Mucosa of stomach (tissue), 1 donor: Measurements from ENCODE around the gene LNP1.

Source experiments
- H3K27me3 ChIP-seq: one replicate; pipeline ENCODE4 v1.7.0; 2013; ENCODE audit warnings: mild to moderate bottlenecking, low read length; ENCODE audit not compliant: control insufficient read depth, insufficient read depth
- H3K36me3 ChIP-seq: one replicate; pipeline ENCODE4 v1.7.0; 2013; ENCODE audit warnings: low read length; ENCODE audit not compliant: control insufficient read depth, insufficient read depth
- H3K4me1 ChIP-seq: one replicate; pipeline ENCODE4 v1.7.0; 2013; ENCODE audit warnings: mild to moderate bottlenecking, low read length; ENCODE audit not compliant: control insufficient read depth, insufficient read depth
- H3K4me3 ChIP-seq: one replicate; pipeline ENCODE4 v1.7.0; 2013; ENCODE audit warnings: low read length
- H3K9ac ChIP-seq: one replicate; pipeline ENCODE4 v1.7.0; 2013; ENCODE audit warnings: mild to moderate bottlenecking, low read length, moderate library complexity
- H3K9me3 ChIP-seq: one replicate; pipeline ENCODE4 v1.7.0; 2013; ENCODE audit warnings: mild to moderate bottlenecking, low read length, moderate library complexity; ENCODE audit not compliant: control insufficient read depth
- donor health status: Pancreatic carcinoma.

Gene LNP1

GRCh38 chr3:100402256-100402655 lies 917 bp downstream of the LNP1 start:
- Histone ChIP-seq H3K4me1 (no peaks in the 10 kb centered on the region), H3K27me3 (no peaks in the 10 kb centered on the region), H3K9ac (peak overlapping the region; percentile 82), H3K4me3 (peak overlapping the region; percentile 75), H3K36me3 (no peaks in the 10 kb centered on the region), H3K9me3 (no peaks in the 10 kb centered on the region)

GRCh38 chr3:100402891-100403290 lies 1.6 kb downstream of the LNP1 start:
- H3K9ac ChIP-seq: peak overlapping the region; percentile 82
- H3K4me1 ChIP-seq: no peaks in the 10 kb centered on the region
- no peaks in the 10 kb centered on the region for H3K36me3 ChIP-seq
- H3K27me3 ChIP-seq: no peaks in the 10 kb centered on the region
- H3K9me3 ChIP-seq: no peaks in the 10 kb centered on the region
- no peak overlapping the region for H3K4me3 ChIP-seq

- no peaks in the 10 kb centered on the region for H3K27me3 ChIP-seq
- H3K36me3 ChIP-seq: no peaks in the 10 kb centered on the region
- H3K4me3 ChIP-seq: no peak overlapping the region
- H3K9ac ChIP-seq: no peak overlapping the region
- H3K9me3 ChIP-seq: no peaks in the 10 kb centered on the region
- H3K4me1 ChIP-seq: no peaks in the 10 kb centered on the region
Observed at GRCh38 chr3:100403362-100404249, 2.3 kb downstream of the LNP1 start.

- Histone ChIP-seq H3K36me3 (no peaks in the 10 kb centered on the region), H3K9me3 (no peaks in the 10 kb centered on the region), H3K27me3 (no peaks in the 10 kb centered on the region), H3K4me3 (no peak overlapping the region), H3K9ac (no peak overlapping the region), H3K4me1 (no peaks in the 10 kb centered on the region)
Observed at GRCh38 chr3:100404250-100404548, 2.9 kb downstream of the LNP1 start.

GRCh38 chr3:100407164-100407563 lies 5.8 kb downstream of the LNP1 start:
- no peaks in the 10 kb centered on the region for H3K27me3 ChIP-seq
- no peaks in the 10 kb centered on the region for H3K9me3 ChIP-seq
- H3K4me1 ChIP-seq: no peaks in the 10 kb centered on the region
- H3K4me3 ChIP-seq: no peak overlapping the region
- H3K36me3 ChIP-seq: no peaks in the 10 kb centered on the region
- H3K9ac ChIP-seq: no peak overlapping the region

- H3K27me3 ChIP-seq: no peaks in the 10 kb centered on the region
- H3K36me3 ChIP-seq: no peaks in the 10 kb centered on the region
- H3K4me1 ChIP-seq: no peaks in the 10 kb centered on the region
- H3K9ac ChIP-seq: no peak overlapping the region
- H3K4me3 ChIP-seq: no peak overlapping the region
- no peaks in the 10 kb centered on the region for H3K9me3 ChIP-seq
Observed at GRCh38 chr3:100407977-100408532, 6.7 kb downstream of the LNP1 start.

- no peaks in the 10 kb centered on the region for H3K4me1 ChIP-seq
- H3K4me3 ChIP-seq: no peak overlapping the region
- no peak overlapping the region for H3K9ac ChIP-seq
- no peaks in the 10 kb centered on the region for H3K27me3 ChIP-seq
- H3K36me3 ChIP-seq: no peaks in the 10 kb centered on the region
- no peaks in the 10 kb centered on the region for H3K9me3 ChIP-seq
Observed at GRCh38 chr3:100411091-100411982, 10.0 kb downstream of the LNP1 start.

GRCh38 chr3:100412912-100413590 lies 11.7 kb downstream of the LNP1 start:
- no peaks in the 10 kb centered on the region for H3K36me3 ChIP-seq
- H3K27me3 ChIP-seq: no peaks in the 10 kb centered on the region
- H3K9me3 ChIP-seq: no peaks in the 10 kb centered on the region
- H3K4me1 ChIP-seq: no peaks in the 10 kb centered on the region
- no peak overlapping the region for H3K4me3 ChIP-seq
- H3K9ac ChIP-seq: no peak overlapping the region

- Histone ChIP-seq H3K9me3 (no peaks in the 10 kb centered on the region), H3K4me1 (no peaks in the 10 kb centered on the region), H3K4me3 (no peak overlapping the region), H3K27me3 (no peaks in the 10 kb centered on the region), H3K9ac (no peak overlapping the region), H3K36me3 (no peaks in the 10 kb centered on the region)
Observed at GRCh38 chr3:100413613-100414012, 12.3 kb downstream of the LNP1 start.

- H3K9me3 ChIP-seq: no peaks in the 10 kb centered on the region
- no peak overlapping the region for H3K4me3 ChIP-seq
- H3K36me3 ChIP-seq: no peaks in the 10 kb centered on the region
- H3K4me1 ChIP-seq: no peaks in the 10 kb centered on the region
- no peak overlapping the region for H3K9ac ChIP-seq
- H3K27me3 ChIP-seq: no peaks in the 10 kb centered on the region
Observed at GRCh38 chr3:100416176-100416575, 14.8 kb downstream of the LNP1 start.

GRCh38 chr3:100416863-100417262 lies 15.5 kb downstream of the LNP1 start:
- no peaks in the 10 kb centered on the region for H3K27me3 ChIP-seq
- no peaks in the 10 kb centered on the region for H3K9me3 ChIP-seq
- no peaks in the 10 kb centered on the region for H3K4me1 ChIP-seq
- no peak overlapping the region for H3K4me3 ChIP-seq
- no peak overlapping the region for H3K9ac ChIP-seq
- H3K36me3 ChIP-seq: no peaks in the 10 kb centered on the region
